Endothelial cell of umbilical vein (primary cell): ENCODE measurements around the gene IPO11. TPM values are rescaled to one million over a fixed set of nuclear protein-coding genes. Genes with fewer than 3 reads are reported as not detected.

Experiments used
- BruUV-seq: library from RNA; stranded (reverse); fragments of 400-500 nt; replicated peaks from 2 replicates; lab custom pipeline; 2021; lab: Mats Ljungman, UMichigan
- CTCF ChIA-PET: fragments of 300-600, 350-600 bp; sonication (Branson Sonifier 250); formaldehyde crosslinking; loops from one replicate; lab custom pipeline; 2021; ENCODE audit warnings: antibody characterized with exemption, inconsistent platforms; lab: Charles Lee
- POLR2A ChIA-PET: fragments of 300-600, 350-600 bp; sonication (Branson Sonifier 250); formaldehyde crosslinking; loops from one replicate; lab custom pipeline; 2021; ENCODE audit warnings: antibody characterized with exemption, inconsistent platforms; lab: Charles Lee
- DNase-seq: peaks from one replicate; pipeline ENCODE4 v3.0.0-alpha.2; 2011; ENCODE audit warnings: low read depth, low spot score
- FAIRE-seq: peaks from 2 replicates; lab custom pipeline; 2011; peaks lifted over from hg19 to GRCh38; lab: Jason Lieb, UNC
- H2AFZ ChIP-seq: 2 replicates; pipeline ENCODE4 v1.6.0; 2012; ENCODE audit warnings: low read depth, low read length, control low read depth, inconsistent platforms
- H3K27ac ChIP-seq: 2 replicates; pipeline ENCODE4 v1.5.1; 2011; ENCODE audit warnings: low read depth, mild to moderate bottlenecking, control low read depth, low read length, moderate library complexity; ENCODE audit not compliant: insufficient read depth
- H3K27me3 ChIP-seq, 2 experiments: 2 replicates each; pipeline versions ENCODE4 v1.6.0 to v1.6.1; 2011; ENCODE audit warnings: low read length in 2 of 2, mixed read lengths in 1 of 2; ENCODE audit not compliant: control insufficient read depth in 2 of 2, insufficient read depth in 2 of 2
- H3K36me3 ChIP-seq, 2 experiments: 2 replicates in 1 of 2; 3 replicates in 1 of 2; pipeline ENCODE4 v1.5.1; 2011; ENCODE audit warnings: low read length in 2 of 2, mild to moderate bottlenecking in 1 of 2, moderate library complexity in 1 of 2; ENCODE audit not compliant: control insufficient read depth in 2 of 2, insufficient read depth in 2 of 2; ENCODE audit errors: extremely low read depth in 1 of 2
- H3K4me1 ChIP-seq: 3 replicates; pipeline ENCODE4 v1.5.1; 2011; ENCODE audit warnings: mild to moderate bottlenecking, low read length; ENCODE audit not compliant: control insufficient read depth, insufficient read depth; ENCODE audit errors: extremely low read depth
- H3K4me2 ChIP-seq: 2 replicates; pipeline ENCODE4 v1.6.1; 2011; ENCODE audit warnings: low read length, control low read depth, mixed read lengths; ENCODE audit not compliant: insufficient read depth
- H3K4me3 ChIP-seq, 3 experiments: fragments of 200-600 bp in 1 of 3; sonication (generic), shearing (Covaris generic) in 1 of 3; replicated peaks in 1 of 3; 2 replicates each; pipeline ENCODE4 v1.5.1; 2011 to 2016; ENCODE audit warnings: control low read depth in 3 of 3, low read length in 3 of 3, mild to moderate bottlenecking in 2 of 3, inconsistent platforms in 1 of 3, low read depth in 1 of 3, moderate library complexity in 1 of 3; ENCODE audit not compliant: insufficient read depth in 1 of 3
- H3K79me2 ChIP-seq: 2 replicates; pipeline ENCODE4 v1.6.0; 2012; ENCODE audit warnings: low read length, inconsistent platforms; ENCODE audit not compliant: control insufficient read depth, insufficient read depth
- H3K9ac ChIP-seq: replicated peaks from 2 replicates; pipeline ENCODE3; 2011; ENCODE audit warnings: low read length, control low read depth; ENCODE audit not compliant: insufficient read depth; ENCODE audit errors: extremely low read depth
- H3K9me1 ChIP-seq: replicated peaks from 3 replicates; pipeline ENCODE4 v1.6.0; 2011; ENCODE audit warnings: mild to moderate bottlenecking, low read length; ENCODE audit not compliant: control insufficient read depth, insufficient read depth; ENCODE audit errors: extremely low read depth
- H3K9me3 ChIP-seq: replicated peaks from 2 replicates; pipeline ENCODE4 v1.5.1; 2012; ENCODE audit warnings: low read length, inconsistent platforms; ENCODE audit not compliant: control insufficient read depth, insufficient read depth
- H4K20me1 ChIP-seq: replicated peaks from 2 replicates; pipeline ENCODE3; 2011; ENCODE audit warnings: mild to moderate bottlenecking, low read length; ENCODE audit not compliant: control insufficient read depth, insufficient read depth; ENCODE audit errors: extremely low read depth
- CTCF ChIP-seq, 2 donors: IDR thresholded peaks; 1 replicate in 1 of 2; 2 replicates in 1 of 2; pipeline ENCODE4 v1.5.1; 2011; ENCODE audit warnings: low read length in 2 of 2, mild to moderate bottlenecking in 2 of 2, moderate library complexity in 2 of 2, control low read depth in 1 of 2, inconsistent platforms in 1 of 2, low read depth in 1 of 2; ENCODE audit not compliant: insufficient read depth in 1 of 2; ENCODE audit errors: extremely low read depth in 1 of 2
- FOS ChIP-seq: IDR thresholded peaks from 2 replicates; pipeline ENCODE4 v1.6.1; 2011; ENCODE audit warnings: mild to moderate bottlenecking, low read length, moderate library complexity, borderline replicate concordance; ENCODE audit not compliant: insufficient read depth
- JUN ChIP-seq: IDR thresholded peaks from 2 replicates; pipeline ENCODE4 v1.6.1; 2011; ENCODE audit warnings: borderline replicate concordance, low read depth; ENCODE audit not compliant: insufficient read length, insufficient read depth
- MYC ChIP-seq: IDR thresholded peaks from one replicate; pipeline ENCODE4 v1.6.1; 2011; ENCODE audit warnings: mild to moderate bottlenecking, low read depth, low read length
- POLR2AphosphoS5 ChIP-seq: IDR thresholded peaks from 2 replicates; pipeline ENCODE4 v1.6.1; 2012; ENCODE audit warnings: low read depth, mild to moderate bottlenecking, control low read depth, low read length, moderate library complexity; ENCODE audit not compliant: insufficient read depth
- dilution Hi-C: fragments of 300-500 bp; cut with MboI; formaldehyde crosslinking; loops from one replicate; pipeline ENCODE4 v1.15.0; 2019; ENCODE audit warnings: low sequenced_read_pairs; ENCODE audit not compliant: extremely low pct_ligation_motif_present
- intact Hi-C: fragments of 100-400 bp; cut with micrococcal nuclease; formaldehyde crosslinking; loops from one replicate; pipeline ENCODE4 v1.10.0; 2022
- polyA plus RNA-seq, 4 experiments: library from polyadenylated mRNA; depleted of rRNA in 3 of 4; stranded (reverse) in 3 of 4; unstranded in 1 of 4; fragments of >200 nt; gene quantifications; 2 replicates each; pipeline versions ENCODE4 v1.2.1 to v1.2.3, GENCODE V29; 2011 to 2012; ENCODE audit warnings: missing spikeins in 1 of 4
- total RNA-seq: library from RNA; stranded (reverse); gene quantifications from 2 replicates; pipeline ENCODE4 v1.2.3, GENCODE V29; 2021

Gene IPO11
- total and polyA plus RNA-seq, 2 donors (not counting 3 experiments of a cell fraction or from before 2014, with no cell fraction given) = 38.5 to 80.9 TPM

GRCh38 chr5:62460578-62460983, 48.0 kb downstream of the IPO11 start:
- Histone ChIP-seq H3K36me3 (no peaks in the 10 kb centered on the region), H3K79me2 (peaks cover 8% of the 10 kb centered on the region), H3K9me1 (no peaks in the 10 kb centered on the region), H3K9ac (no peak overlapping the region), H3K27me3 (no peaks in the 10 kb centered on the region), H3K4me1 (peaks cover 3% of the 10 kb centered on the region), H4K20me1 (no peaks in the 10 kb centered on the region), H3K9me3 (no peaks in the 10 kb centered on the region), H3K4me3 (no peak overlapping the region), H2AFZ (no peak overlapping the region), H3K27ac (no peak overlapping the region), H3K4me2 (no peak overlapping the region)
- FAIRE-seq (peak; percentile 4), DNase-seq (peak; percentile 67)
- intact Hi-C loops = loop anchor here (1.0 to 10.0 kb wide), 5 partner anchors 120 to 664 kb away; no protein-coding TSS in a partner anchor
- BruUV-seq = no TSS peak
- dilution Hi-C loops = no loop called here
- POLR2A ChIA-PET = no interaction called here
- CTCF ChIA-PET = interaction anchor here (0.6 to 3.5 kb wide), 73 partner anchors 8 to 1621 kb away, joined by 3 to 132 read pairs (median 5); partner anchors contain the start of genes DIMT1, IPO11 and LRRC70
- no peak for TF ChIP-seq POLR2AphosphoS5
- no peak for TF ChIP-seq JUN
- TF ChIP-seq CTCF (IDR thresholded peaks at IDR 0.05; ENCODE audit: extremely low read depth in 1 of 2, insufficient read depth in 1 of 2, low read depth in 1 of 2, low read length in 2 of 2) = peak; percentile 59 to 68
- TF ChIP-seq FOS = no peak
- TF ChIP-seq MYC = no peak
